Measurements from ENCODE around the gene ADGRG6.

DNA sequence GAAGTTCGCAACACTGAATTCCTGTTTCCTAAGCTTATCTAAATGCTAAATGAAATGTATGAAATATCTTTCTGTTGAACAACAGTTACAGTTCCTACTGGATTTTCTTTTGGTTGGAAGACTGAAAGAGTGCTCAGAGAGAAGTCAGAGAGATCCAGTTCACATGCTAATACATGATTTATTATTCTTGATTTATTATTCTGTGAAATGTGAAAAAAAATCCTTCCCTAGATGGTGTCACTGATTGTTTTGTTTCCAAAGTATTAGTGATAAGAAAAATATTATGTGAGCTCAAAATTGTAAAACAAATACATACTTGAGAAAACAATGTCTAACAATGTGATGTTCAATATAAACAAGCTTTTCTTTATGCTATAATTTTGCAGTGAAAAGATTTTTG, 42.1 kb downstream of the ADGRG6 start:
- no peak for TF ChIP-seq SUZ12 (IDR thresholded peaks at IDR 0.05; ENCODE audit: unreplicated experiment)
- TF ChIP-seq RAD21 (IDR thresholded peaks at IDR 0.05; ENCODE audit: insufficient read depth, low read depth, low read length), result no peak
- no peak for TF ChIP-seq FOS (IDR thresholded peaks at IDR 0.05; ENCODE audit: borderline replicate concordance, extremely low read depth, insufficient read length)
- no peak for TF ChIP-seq EZH2 (IDR thresholded peaks at IDR 0.05; ENCODE audit: borderline replicate concordance, control insufficient read depth, low read depth, low read length)
- TF ChIP-seq, protein P1, sequence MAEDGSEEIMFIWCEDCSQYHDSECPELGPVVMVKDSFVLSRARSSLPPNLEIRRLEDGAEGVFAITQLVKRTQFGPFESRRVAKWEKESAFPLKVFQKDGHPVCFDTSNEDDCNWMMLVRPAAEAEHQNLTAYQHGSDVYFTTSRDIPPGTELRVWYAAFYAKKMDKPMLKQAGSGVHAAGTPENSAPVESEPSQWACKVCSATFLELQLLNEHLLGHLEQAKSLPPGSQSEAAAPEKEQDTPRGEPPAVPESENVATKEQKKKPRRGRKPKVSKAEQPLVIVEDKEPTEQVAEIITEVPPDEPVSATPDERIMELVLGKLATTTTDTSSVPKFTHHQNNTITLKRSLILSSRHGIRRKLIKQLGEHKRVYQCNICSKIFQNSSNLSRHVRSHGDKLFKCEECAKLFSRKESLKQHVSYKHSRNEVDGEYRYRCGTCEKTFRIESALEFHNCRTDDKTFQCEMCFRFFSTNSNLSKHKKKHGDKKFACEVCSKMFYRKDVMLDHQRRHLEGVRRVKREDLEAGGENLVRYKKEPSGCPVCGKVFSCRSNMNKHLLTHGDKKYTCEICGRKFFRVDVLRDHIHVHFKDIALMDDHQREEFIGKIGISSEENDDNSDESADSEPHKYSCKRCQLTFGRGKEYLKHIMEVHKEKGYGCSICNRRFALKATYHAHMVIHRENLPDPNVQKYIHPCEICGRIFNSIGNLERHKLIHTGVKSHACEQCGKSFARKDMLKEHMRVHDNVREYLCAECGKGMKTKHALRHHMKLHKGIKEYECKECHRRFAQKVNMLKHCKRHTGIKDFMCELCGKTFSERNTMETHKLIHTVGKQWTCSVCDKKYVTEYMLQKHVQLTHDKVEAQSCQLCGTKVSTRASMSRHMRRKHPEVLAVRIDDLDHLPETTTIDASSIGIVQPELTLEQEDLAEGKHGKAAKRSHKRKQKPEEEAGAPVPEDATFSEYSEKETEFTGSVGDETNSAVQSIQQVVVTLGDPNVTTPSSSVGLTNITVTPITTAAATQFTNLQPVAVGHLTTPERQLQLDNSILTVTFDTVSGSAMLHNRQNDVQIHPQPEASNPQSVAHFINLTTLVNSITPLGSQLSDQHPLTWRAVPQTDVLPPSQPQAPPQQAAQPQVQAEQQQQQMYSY (CRISPR knock-in tag; IDR thresholded peaks at IDR 0.05), result no peak
